Natural killer cell treated with Interleukin-12 subunit alpha and Interleukin-12 subunit beta and Interleukin-15 and Interleukin-18, amount 100 ng/mL, for 72 hours (primary cell): ENCODE measurements around the gene DOC2A. TPM values are rescaled to one million over a fixed set of nuclear protein-coding genes. Genes with fewer than 3 reads are reported as not detected.
A peak's percentile ranks its signal among the peaks of the same experiment; 100 is the strongest.

Experiments used
- ATAC-seq, 2 donors: fragments of 150-1000 bp; cut with Tn5 transposase in 1 of 2; sonication (Bioruptor Pico), chemical (Tn5 transposase) in 1 of 2; 2 replicates each; pipeline ENCODE4 v1.10.0; 2021
- DNase-seq: peaks from one replicate; pipeline ENCODE4 v3.0.0; 2022; ENCODE audit warnings: low spot score
- H3K27ac Mint-ChIP-seq, 2 donors: 1 replicate in 1 of 2; 2 replicates in 1 of 2; pipeline ENCODE4 v1.8.0; 2022; ENCODE audit warnings: mixed read lengths in 2 of 2, mild to moderate bottlenecking in 1 of 2, moderate library complexity in 1 of 2
- H3K27me3 Mint-ChIP-seq, 2 donors: 1 replicate in 1 of 2; 2 replicates in 1 of 2; pipeline ENCODE4 v1.8.0; 2022; ENCODE audit warnings: mixed read lengths in 2 of 2
- H3K36me3 Mint-ChIP-seq: one replicate; pipeline ENCODE4 v1.8.0; 2022; ENCODE audit warnings: mixed read lengths
- H3K4me1 Mint-ChIP-seq, 2 donors: 1 replicate in 1 of 2; 2 replicates in 1 of 2; pipeline ENCODE4 v1.8.0; 2022; ENCODE audit warnings: low read depth in 2 of 2, mixed read lengths in 2 of 2, mild to moderate bottlenecking in 1 of 2
- H3K4me3 Mint-ChIP-seq: one replicate; pipeline ENCODE4 v1.8.0; 2022; ENCODE audit warnings: mixed read lengths
- H3K9me3 Mint-ChIP-seq: 2 replicates; pipeline ENCODE4 v1.8.0; 2022; ENCODE audit warnings: mixed read lengths
- total RNA-seq, 2 donors: library from RNA; stranded (reverse); gene quantifications; one replicate each; pipeline ENCODE4 v1.2.3, GENCODE V29; 2022

Gene DOC2A
- total RNA-seq, 2 donors from 2014 or later = not detected

DNA sequence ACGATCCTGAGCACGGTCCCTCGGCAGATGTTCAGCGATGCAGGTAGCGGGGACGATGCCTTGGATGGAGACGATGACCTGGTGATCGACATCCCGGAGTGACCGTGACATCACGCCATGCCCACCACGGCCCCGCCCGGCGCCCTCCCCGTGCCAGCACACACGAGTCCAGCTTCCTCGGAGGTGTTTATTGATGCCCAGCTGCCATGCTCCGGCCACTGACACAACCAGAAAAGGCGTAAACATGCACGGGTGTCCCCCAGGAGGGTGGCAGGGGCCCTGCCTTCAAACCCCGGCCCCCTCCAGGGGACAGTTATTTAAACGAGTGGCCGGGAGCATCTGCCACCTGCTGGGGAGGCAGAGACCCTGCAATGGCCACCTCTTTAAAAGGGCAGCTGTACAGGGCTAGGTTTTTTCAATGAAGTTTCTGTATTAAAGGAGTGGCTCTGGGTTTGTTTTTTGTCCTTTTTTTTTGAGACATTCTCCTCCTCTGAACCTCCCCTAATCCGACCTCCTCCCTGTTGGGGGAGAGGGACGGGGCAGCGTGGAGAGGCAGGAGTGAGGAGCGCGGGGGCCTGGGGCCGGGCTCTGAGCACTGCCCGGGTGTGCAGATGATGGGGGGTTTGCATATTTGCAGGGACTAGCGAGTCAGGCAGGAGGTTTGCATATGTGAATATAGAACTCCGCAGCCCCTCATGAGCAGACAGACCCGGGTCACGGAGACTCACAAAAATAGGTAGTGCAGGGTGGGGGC, 5.3 kb downstream of the DOC2A start:
- H3K9me3 Mint-ChIP-seq = no peaks in the 10 kb centered on the region
- H3K4me1 Mint-ChIP-seq = peaks cover 7 to 9% of the 10 kb centered on the region in 2 donors
- H3K27ac Mint-ChIP-seq = no peak overlapping the region
- peaks cover 0 to 14% of the 10 kb centered on the region in 2 donors for H3K27me3 Mint-ChIP-seq
- peaks cover 5% of the 10 kb centered on the region for H3K36me3 Mint-ChIP-seq
- ATAC-seq = peak in 1 of 2 donors; percentile 54
- no peak for DNase-seq
- H3K4me3 Mint-ChIP-seq = no peak overlapping the region

DNA sequence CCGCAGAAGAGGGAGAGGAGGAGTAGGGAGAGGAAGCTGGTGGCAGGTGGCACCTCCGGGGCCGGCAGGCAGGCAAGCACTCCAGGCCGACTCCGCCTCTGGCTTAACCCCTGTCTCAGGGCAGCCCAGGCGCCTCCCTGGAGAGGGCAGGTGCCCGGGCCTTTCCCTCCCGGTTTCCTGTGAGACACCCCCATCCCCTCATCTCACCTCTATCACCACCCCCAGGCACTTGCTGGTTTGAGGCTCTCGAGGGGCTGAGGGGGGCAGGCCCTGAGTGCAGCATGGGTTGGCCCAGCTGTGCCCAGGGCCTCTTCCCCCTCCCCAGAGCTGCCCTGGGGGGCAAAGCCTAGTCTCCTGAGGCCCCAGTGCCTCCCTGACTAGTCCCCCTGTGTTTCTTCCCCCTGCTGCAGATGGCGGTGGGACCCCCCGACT, 6.0 kb downstream of the DOC2A start:
- no peak for ATAC-seq
- Mint-ChIP-seq H3K4me1 (peaks cover 7 to 9% of the 10 kb centered on the region in 2 donors), H3K27ac (no peak overlapping the region), H3K36me3 (peaks cover 5% of the 10 kb centered on the region), H3K4me3 (no peak overlapping the region), H3K27me3 (peaks cover 0 to 8% of the 10 kb centered on the region in 2 donors), H3K9me3 (no peaks in the 10 kb centered on the region)
- DNase-seq = no peak

DNA sequence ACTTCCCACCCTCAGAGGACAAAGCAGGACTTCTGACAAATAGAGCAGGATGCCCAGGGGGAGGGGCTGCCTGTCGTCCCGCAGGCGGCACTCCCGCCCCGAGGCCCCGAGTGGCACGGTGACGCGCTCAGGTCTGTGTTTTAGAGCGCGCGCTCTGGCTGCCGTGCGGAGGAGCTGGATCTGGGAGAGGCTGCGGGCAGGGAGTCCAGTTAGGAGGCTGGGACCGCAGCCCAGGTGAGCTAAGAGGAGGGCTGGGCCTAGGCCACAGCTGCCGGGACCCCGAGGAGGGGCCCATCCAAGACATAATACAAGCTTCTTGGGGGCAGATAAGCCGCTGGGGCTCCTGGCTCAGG, 6.4 kb downstream of the DOC2A start:
- peaks cover 0 to 6% of the 10 kb centered on the region in 2 donors for H3K27me3 Mint-ChIP-seq

DNA sequence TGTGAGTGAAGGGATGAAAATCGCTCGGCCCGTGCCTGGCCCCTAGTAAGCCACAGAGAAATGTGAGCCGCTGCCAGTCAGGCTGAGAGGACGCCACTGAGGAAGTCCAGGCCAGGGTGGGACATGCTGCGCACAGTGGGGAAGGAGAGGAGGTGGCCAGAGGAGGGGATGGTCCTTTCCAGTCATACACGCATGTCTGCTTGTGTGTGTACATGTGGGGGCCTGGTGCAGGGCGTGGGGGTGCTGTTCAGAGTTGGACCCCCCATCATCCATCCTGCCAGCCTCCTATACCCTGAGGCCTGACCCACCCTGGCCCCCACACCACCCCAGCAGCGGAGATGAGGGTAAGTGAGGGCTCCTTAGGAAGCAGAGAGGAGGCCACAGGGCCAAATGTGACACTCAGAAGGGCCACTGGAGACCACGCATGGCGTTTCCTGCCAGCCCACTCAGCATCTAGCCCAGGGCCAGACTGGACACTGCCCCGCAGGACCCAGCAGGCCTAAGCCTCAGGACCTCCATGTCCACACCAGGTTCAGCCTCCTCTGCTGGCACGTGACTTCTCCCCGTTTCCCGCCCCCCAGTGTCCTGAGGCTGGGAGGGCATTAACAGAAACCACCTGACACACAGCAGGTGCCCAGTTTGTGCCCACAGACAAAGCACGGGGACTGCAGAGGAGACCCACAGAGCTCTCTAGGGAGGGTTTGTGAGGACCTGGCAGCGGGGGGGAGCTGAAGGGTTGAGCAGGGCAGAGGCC, 7.0 kb downstream of the DOC2A start:
- H3K27ac Mint-ChIP-seq = no peak overlapping the region
- DNase-seq (peak; percentile 42), ATAC-seq (no peak)
- no peak overlapping the region for H3K4me3 Mint-ChIP-seq
- peaks cover 0 to 2% of the 10 kb centered on the region in 2 donors for H3K27me3 Mint-ChIP-seq
- H3K4me1 Mint-ChIP-seq = peaks cover 9 to 17% of the 10 kb centered on the region in 2 donors
- peaks cover 5% of the 10 kb centered on the region for H3K36me3 Mint-ChIP-seq
- no peaks in the 10 kb centered on the region for H3K9me3 Mint-ChIP-seq

More for the DNA sequence above, 6.4 kb downstream of the DOC2A start:
- Mint-ChIP-seq H3K4me1 (peaks cover 9 to 11% of the 10 kb centered on the region in 2 donors), H3K9me3 (no peaks in the 10 kb centered on the region), H3K27ac (no peak overlapping the region), H3K36me3 (peaks cover 5% of the 10 kb centered on the region), H3K4me3 (no peak overlapping the region)
- DNase-seq (peak; percentile 58), ATAC-seq (no peak)

DNA sequence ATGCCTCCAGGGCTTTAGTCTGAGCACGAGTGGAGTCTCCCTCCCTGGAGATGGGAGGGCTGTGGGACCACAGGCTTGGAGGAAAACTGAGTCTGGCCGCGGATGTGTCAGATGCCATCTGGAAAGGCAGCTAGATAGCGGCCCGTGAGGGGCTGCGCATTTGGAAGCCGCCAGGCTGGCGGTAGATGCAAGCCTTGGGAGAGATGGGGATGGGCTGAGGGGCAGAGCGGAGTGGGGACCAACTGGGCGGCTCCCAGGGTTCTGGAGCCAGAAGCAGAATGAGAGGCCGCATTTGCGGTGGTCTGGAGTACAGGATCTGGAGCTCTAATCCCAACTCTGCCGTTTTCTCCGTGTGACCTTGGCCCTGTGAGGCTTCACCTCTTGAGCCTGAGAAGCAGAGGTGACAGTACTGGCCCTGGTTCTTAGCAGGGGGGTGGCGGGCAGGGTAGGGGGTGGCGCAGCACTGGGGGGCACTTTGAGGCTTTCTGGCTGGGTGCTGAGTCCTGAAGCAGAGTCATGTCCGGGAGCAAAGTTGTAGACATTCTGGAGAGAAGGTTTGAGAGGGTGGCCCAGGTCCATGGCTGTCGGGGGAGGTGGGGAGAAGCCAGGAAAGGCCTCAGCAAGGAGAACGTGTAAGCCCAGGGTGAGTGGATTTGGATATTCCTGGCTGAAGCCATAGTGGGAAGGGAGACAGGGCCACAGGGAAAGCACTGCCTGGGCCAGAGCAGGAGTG, 8.0 kb downstream of the DOC2A start:
- Mint-ChIP-seq H3K4me1 (peaks cover 9 to 24% of the 10 kb centered on the region in 2 donors), H3K36me3 (peaks cover 5% of the 10 kb centered on the region), H3K4me3 (no peak overlapping the region), H3K27me3 (no peaks in the 10 kb centered on the region), H3K9me3 (no peaks in the 10 kb centered on the region), H3K27ac (peak overlapping the region; percentile 19 to 70)
- no peak for ATAC-seq
- peak; percentile 51 for DNase-seq

DNA sequence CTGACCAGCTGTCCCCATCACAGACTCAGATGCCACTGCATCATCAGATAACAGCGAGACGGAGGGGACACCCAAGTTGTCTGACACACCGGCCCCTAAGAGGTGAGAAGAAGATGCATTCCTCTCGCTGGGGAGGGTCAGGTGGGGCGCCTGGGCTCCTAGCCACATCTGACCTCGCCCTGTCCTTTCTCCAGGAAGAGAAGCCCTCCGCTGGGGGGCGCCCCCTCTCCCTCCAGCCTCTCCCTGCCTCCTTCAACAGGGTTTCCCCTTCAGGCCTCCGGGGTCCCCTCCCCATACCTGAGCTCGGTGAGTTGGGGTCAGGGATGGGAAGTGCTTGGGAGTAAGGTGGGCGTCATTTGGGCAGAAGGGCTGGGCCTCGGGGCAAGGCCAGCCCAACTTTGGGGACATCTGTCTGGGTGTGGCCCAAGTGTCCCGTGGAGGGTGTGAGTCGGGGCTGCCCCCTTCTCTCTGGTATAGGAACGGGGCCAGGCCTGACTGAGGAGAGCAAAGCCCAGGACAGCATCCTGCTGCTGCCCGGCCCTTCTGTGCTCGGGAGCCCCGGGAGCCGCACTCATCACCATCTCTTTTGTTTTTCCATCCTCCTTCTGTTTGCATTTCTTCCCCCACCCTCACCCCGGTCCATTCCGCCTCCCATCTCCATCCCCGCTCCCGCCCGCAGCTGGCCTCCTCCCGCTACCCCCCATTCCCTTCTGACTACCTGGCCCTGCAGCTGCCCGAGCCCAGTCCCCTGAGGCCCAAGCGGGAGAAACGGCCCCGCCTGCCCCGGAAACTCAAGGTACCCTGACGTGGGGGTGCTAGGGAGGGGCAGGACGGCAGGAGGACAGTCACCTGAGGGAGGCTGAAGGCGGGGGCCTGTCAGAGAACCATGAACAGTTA, 9.8 kb downstream of the DOC2A start:
- Mint-ChIP-seq H3K36me3 (peaks cover 5% of the 10 kb centered on the region), H3K4me3 (no peak overlapping the region), H3K27ac (no peak overlapping the region)

DNA sequence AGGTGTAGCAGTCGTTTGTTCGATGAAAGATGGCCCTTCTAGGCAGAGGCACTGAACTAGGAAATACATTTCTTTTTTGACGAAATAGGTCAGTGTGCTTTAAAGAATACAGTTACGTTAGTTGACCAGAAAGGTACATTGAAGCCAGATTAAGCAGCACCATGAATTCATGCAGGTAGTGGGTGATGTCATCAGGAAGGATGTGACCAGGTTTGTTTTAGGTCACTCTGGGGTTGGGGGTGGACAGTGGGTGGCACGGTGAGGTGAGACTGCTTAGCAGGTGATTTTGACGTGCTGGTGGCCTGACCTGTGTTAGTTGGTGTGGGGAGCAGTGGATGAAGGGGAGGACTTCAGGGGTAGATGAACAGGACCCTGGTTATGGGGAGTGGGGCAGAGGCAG, 11.2 kb downstream of the DOC2A start:
- Mint-ChIP-seq H3K4me1 (peaks cover 25 to 43% of the 10 kb centered on the region in 2 donors), H3K36me3 (peaks cover 5% of the 10 kb centered on the region), H3K9me3 (no peaks in the 10 kb centered on the region), H3K27ac (no peak overlapping the region), H3K4me3 (no peak overlapping the region), H3K27me3 (no peaks in the 10 kb centered on the region)
- ATAC-seq = no peak
- DNase-seq = no peak

More for the DNA sequence above, 9.8 kb downstream of the DOC2A start:
- H3K9me3 Mint-ChIP-seq = no peaks in the 10 kb centered on the region
- no peak for ATAC-seq
- no peaks in the 10 kb centered on the region for H3K27me3 Mint-ChIP-seq
- peaks cover 20 to 34% of the 10 kb centered on the region in 2 donors for H3K4me1 Mint-ChIP-seq
- peak; percentile 60 for DNase-seq

DNA sequence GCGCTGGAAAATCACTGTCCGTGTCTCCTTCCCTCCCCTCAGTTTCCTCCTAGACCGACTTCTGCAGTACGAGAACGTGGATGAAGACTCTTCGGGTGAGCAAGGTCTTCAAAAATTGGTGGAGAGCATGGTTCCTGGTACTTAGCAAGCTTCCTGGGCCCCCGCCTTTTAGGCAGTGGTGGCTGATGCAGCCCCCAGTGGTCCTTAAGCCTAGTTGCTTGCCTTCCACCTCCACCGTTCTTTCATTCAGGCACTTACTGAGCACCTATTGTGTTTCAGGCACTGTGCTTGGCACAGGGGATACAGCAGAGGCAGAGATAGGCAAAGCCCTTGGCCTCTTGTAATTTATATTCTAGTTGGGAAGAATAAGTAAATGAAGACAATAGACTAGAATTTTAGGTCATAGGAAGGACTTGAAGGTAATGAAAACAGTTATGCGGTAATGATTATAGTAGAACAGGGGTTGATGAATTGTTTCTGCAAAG, 14.0 kb downstream of the DOC2A start:
- Mint-ChIP-seq H3K9me3 (no peaks in the 10 kb centered on the region), H3K4me3 (peak overlapping the region; percentile 97), H3K27ac (peak overlapping the region; percentile 96 to 98), H3K36me3 (no peaks in the 10 kb centered on the region), H3K27me3 (no peaks in the 10 kb centered on the region), H3K4me1 (peaks cover 27 to 45% of the 10 kb centered on the region in 2 donors)
- no peak for DNase-seq
- ATAC-seq = no peak

DNA sequence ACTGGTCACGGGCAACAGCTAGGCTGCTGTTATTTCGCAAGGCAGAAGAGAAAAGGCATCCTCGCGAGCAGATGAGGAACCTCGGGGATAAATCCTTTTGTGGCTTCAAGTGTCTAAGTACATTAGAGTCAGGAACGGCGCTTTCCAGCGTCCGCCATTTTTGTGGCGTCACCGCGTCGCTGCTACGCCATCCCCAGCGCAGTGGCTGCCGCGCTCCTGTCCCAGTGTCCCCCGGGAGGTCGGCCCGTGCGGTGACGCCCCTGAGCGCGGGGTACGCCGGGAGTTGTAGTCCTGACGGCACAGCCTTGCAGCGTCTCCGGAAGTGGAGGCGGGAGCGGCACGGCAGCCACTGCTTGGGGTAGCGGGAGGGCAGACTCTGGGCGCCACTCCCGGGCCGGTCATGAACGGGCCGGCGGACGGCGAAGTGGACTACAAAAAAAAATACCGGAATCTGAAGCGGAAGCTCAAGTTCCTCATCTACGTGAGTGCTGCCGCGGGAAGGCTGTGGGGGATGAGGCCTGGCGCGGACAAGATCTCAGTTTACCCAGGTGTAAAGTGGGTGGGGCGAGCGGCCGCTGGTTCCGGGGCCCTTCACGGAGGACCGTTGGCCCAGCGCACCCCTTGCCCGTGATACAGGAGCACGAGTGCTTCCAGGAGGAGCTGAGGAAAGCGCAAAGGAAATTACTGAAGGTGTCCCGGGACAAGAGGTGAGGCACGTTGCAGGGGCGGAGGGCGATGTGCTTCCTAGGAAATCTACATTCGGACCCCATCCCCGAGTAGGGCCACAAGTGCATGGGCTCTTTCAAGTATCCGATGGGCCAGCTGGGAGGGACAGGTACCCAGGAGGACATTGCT, 14.7 kb downstream of the DOC2A start, which contains the start of gene INO80E:
Gene INO80E (plus strand): TSS at position 331 of the 855 bp plus-strand sequence. CDS start 70 bp downstream, at position 401.
- H3K4me1 Mint-ChIP-seq = peaks cover 25 to 44% of the 10 kb centered on the region in 2 donors
- peak; percentile 99 to 100 for ATAC-seq
- no peaks in the 10 kb centered on the region for H3K36me3 Mint-ChIP-seq

DNA sequence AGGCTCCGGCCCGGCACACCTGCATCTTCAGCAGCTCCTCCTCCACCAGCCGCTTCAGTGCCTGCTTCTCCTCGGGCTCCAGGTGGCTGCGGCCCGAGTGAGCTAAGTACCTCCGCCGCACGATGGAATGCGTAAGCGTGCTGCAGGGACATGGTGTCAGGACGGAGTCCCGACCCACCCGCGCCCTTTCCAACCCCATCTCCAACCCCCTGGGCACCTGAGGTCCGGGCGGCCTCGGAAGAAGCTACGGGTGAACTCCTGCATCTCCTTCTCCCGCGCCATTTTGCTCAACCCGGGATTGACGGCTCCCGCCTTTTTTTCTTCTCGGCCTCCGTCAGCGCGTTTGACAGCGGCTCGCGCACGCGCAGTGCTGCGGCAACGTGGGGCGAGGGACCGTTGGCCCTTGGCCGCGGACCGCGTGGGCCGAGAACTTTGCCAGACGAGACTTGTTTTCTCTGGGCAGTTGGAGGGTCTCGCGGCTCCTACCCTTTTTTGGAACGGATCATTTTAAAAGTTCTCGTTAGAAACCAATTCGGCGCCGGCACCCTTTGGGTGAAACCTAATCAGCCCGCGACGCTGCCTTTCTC, 15.4 kb downstream of the DOC2A start, which contains the start of gene HIRIP3:
Gene HIRIP3 (minus strand): TSS at position 294 of the 587 bp plus-strand sequence. CDS start 12 bp downstream, at position 282.
- peak within 1 kb of the TSS; percentile 97 for H3K4me3 Mint-ChIP-seq
- no peaks in the 10 kb centered on the region for H3K9me3 Mint-ChIP-seq
- ATAC-seq = peak; percentile 77 to 82
- H3K27ac Mint-ChIP-seq = peak within 1 kb of the TSS; percentile 96 to 98
- H3K27me3 Mint-ChIP-seq = no peaks in the 10 kb centered on the region
- no peaks in the 10 kb centered on the region for H3K36me3 Mint-ChIP-seq
- peak; percentile 91 for DNase-seq
- peaks cover 25 to 44% of the 10 kb centered on the region in 2 donors for H3K4me1 Mint-ChIP-seq

More for the DNA sequence above, 14.7 kb downstream of the DOC2A start, which contains the start of gene INO80E:
- H3K27me3 Mint-ChIP-seq = no peaks in the 10 kb centered on the region
- peak within 1 kb of the TSS; percentile 97 for H3K4me3 Mint-ChIP-seq
- H3K9me3 Mint-ChIP-seq = no peaks in the 10 kb centered on the region
- peak within 1 kb of the TSS; percentile 96 to 98 for H3K27ac Mint-ChIP-seq
- DNase-seq = peak; percentile 100

DNA sequence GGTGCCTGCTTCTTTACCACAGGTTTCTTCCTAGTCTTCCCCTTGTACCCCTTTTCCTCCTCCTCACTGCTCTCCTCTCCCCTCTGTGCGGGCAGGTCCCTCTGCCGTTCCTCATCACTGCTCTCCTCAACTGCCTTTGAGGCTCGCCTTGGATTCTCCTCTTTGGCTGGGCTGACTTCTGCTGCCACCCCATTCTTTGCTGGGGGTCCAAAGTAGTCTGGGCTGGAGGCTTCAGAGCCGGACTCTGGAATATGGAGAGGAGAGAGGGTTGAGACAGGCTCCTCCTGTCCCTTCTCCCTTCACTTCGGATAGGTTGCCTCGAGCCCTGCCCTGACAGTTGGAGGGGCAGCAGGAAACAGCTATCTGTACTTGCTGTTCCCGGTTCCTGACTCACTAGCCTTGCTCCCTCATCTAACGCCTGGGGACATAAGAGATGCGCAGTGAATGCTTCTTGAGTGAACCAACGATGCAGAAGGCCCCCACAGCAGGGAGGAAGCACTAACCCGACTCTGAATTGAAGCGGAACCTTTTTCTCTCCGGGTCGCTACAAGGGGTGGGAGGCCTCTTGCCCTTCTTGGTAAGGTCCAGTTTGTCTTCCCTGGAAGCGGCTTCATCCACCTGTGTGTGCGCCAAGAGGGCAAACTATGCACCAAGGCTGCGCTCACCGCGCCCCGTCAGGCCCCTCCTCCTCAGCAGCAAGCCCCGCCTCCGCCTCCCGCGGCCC, 16.1 kb downstream of the DOC2A start:
- no peaks in the 10 kb centered on the region for H3K9me3 Mint-ChIP-seq
- no peaks in the 10 kb centered on the region for H3K36me3 Mint-ChIP-seq
- peak; percentile 76 for DNase-seq
- peak; percentile 51 to 53 for ATAC-seq
- H3K4me1 Mint-ChIP-seq = peaks cover 25 to 43% of the 10 kb centered on the region in 2 donors
- peak overlapping the region; percentile 97 for H3K4me3 Mint-ChIP-seq
- H3K27me3 Mint-ChIP-seq = no peaks in the 10 kb centered on the region
- H3K27ac Mint-ChIP-seq = peak overlapping the region; percentile 96 to 98
